OCI-LY7 (cell line): ENCODE measurements around the gene SLC4A3. TPM values are rescaled to one million over a fixed set of nuclear protein-coding genes. Genes with fewer than 3 reads are reported as not detected.
A peak's percentile ranks its signal among the peaks of the same experiment; 100 is the strongest.

Experiments used
- BruUV-seq: library from RNA; stranded (reverse); fragments of 400-500 nt; replicated peaks from 2 replicates; lab custom pipeline; 2021; lab: Mats Ljungman, UMichigan
- CTCF ChIA-PET: fragments of 300-600 bp; sonication (Branson Sonifier 250); formaldehyde crosslinking; loops from one replicate; lab custom pipeline; 2022; ENCODE audit warnings: antibody characterized with exemption; ENCODE audit not compliant: unreplicated experiment; lab: Charles Lee
- POLR2A ChIA-PET: fragments of 300-600 bp; sonication (Branson Sonifier 250); formaldehyde crosslinking; loops from one replicate; lab custom pipeline; 2022; ENCODE audit warnings: antibody characterized with exemption; lab: Charles Lee
- DNase-seq: peaks from one replicate; pipeline ENCODE4 v3.0.0-alpha.2; 2015; ENCODE audit warnings: low spot score
- H2AFZ ChIP-seq: fragments of 200-600 bp; sonication (generic), shearing (Covaris generic); 2 replicates; pipeline ENCODE4 v1.6.1; 2014; ENCODE audit warnings: mild to moderate bottlenecking, antibody characterized with exemption, low read length, moderate library complexity
- H3K27ac ChIP-seq: fragments of 200-600 bp; sonication (generic); 2 replicates; pipeline ENCODE4 v1.5.1; 2014; ENCODE audit warnings: mixed run types, low read depth, mild to moderate bottlenecking, moderate library complexity, low read length, inconsistent platforms; ENCODE audit not compliant: poor library complexity, severe bottlenecking
- H3K36me3 ChIP-seq: fragments of 200-600 bp; sonication (generic); 2 replicates; pipeline ENCODE4 v1.6.1; 2014; ENCODE audit warnings: mild to moderate bottlenecking, antibody characterized with exemption, low read length, moderate library complexity, mixed read lengths; ENCODE audit not compliant: insufficient read depth
- H3K4me1 ChIP-seq: fragments of 200-600 bp; sonication (generic); 2 replicates; pipeline ENCODE4 v1.5.1; 2014; ENCODE audit warnings: mild to moderate bottlenecking, low read length; ENCODE audit not compliant: insufficient read depth, poor library complexity, severe bottlenecking
- H3K4me2 ChIP-seq: fragments of 200-600 bp; sonication (generic); 2 replicates; pipeline ENCODE4 v1.6.1; 2014; ENCODE audit warnings: mild to moderate bottlenecking, low read length
- H3K4me3 ChIP-seq: fragments of 200-600 bp; sonication (generic); 2 replicates; pipeline ENCODE4 v1.5.1; 2014; ENCODE audit warnings: mild to moderate bottlenecking, low read depth, low read length; ENCODE audit not compliant: poor library complexity, severe bottlenecking
- H3K79me2 ChIP-seq: fragments of 200-600 bp; sonication (generic); 2 replicates; pipeline ENCODE4 v1.6.1; 2016; ENCODE audit warnings: low read depth, mild to moderate bottlenecking, low read length, moderate library complexity, mixed read lengths; ENCODE audit not compliant: insufficient read depth
- H3K9me2 ChIP-seq: fragments of 200-600 bp; sonication (generic); 2 replicates; pipeline ENCODE4 v1.6.1; 2016; ENCODE audit warnings: mild to moderate bottlenecking, low read length, mixed read lengths; ENCODE audit not compliant: insufficient read depth
- H3K9me3 ChIP-seq: fragments of 200-600 bp; sonication (generic); 2 replicates; pipeline ENCODE4 v1.6.1; 2014; ENCODE audit warnings: mild to moderate bottlenecking, mixed run types, low read length, mixed read lengths
- H4K20me1 ChIP-seq: fragments of 200-600 bp; sonication (generic); 2 replicates; pipeline ENCODE4 v1.6.1; 2014; ENCODE audit warnings: mild to moderate bottlenecking, antibody characterized with exemption, low read length, moderate library complexity, mixed read lengths; ENCODE audit not compliant: insufficient read depth
- EZH2phosphoT487 ChIP-seq: fragments of 200-600 bp; sonication (generic); IDR thresholded peaks from 2 replicates; pipeline ENCODE4 v1.6.1; 2018; ENCODE audit warnings: low read depth, borderline replicate concordance, mild to moderate bottlenecking, mixed run types, antibody characterized with exemption, low read length, moderate library complexity, mixed read lengths
- intact Hi-C: fragments of 100-400 bp; cut with micrococcal nuclease; formaldehyde crosslinking; loops from one replicate; pipeline ENCODE4 v1.10.0; 2022; ENCODE audit not compliant: unreplicated experiment
- total RNA-seq, 2 experiments: library from RNA; depleted of rRNA in 1 of 2; stranded (reverse); fragments of >200 nt in 1 of 2; shearing (Covaris generic) in 1 of 2; gene quantifications; 2 replicates each; pipeline ENCODE4 v1.2.3, GENCODE V29; 2014 to 2022
- TF ChIP-seq, protein P1 (sequence below): fragments of 200-600 bp; sonication (generic); conservative IDR thresholded peaks from 2 replicates; pipeline ENCODE4 v1.5.1; 2014; ENCODE audit warnings: mild to moderate bottlenecking, antibody characterized with exemption, low read length, moderate library complexity, mixed read lengths

The SLC4A3 gene
- total RNA-seq, 2 experiments from 2014 or later, result not detected

DNA sequence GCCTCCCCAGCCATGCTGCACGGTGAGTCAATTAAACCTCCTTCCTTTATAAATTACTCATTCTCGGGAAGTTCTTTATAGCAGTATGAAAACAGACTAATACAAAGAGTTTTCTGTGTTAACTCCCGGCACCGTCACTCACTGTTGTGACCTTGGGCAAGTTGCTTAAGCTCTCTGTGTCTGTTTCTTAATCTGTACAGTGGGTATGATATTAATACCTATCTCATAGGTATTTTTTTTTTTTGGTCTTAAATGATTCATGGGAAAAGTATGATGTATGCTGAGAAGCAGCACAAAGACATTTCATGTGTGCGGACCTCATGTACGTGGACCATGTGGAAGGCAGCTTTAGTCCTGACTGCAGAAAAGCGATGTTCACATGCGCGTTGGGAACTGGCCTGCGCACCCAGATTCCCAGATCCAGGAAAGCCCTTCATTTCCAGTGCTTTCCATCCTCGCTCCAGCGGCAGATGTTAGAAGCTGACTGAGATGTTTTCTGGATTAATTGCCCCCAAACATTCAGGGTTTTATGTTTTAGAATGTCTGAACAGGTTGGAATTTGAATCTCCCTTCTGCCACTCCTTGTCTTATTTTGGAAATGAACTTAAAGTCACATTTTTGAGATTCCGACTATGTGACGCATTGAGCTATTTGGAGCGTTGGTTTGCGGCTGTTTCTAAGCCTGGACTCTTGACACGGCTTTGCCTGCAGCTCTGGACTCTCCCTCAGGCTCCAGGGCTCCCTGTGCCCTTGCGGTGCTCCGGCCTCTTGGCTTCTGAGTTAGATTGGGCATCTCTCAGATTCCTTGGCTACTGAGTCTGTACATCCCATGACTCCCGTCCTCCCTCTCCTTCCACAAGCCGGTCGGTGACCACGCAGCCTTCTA is 61.4 kb downstream of the SLC4A3 start:
- TF ChIP-seq, protein P1, sequence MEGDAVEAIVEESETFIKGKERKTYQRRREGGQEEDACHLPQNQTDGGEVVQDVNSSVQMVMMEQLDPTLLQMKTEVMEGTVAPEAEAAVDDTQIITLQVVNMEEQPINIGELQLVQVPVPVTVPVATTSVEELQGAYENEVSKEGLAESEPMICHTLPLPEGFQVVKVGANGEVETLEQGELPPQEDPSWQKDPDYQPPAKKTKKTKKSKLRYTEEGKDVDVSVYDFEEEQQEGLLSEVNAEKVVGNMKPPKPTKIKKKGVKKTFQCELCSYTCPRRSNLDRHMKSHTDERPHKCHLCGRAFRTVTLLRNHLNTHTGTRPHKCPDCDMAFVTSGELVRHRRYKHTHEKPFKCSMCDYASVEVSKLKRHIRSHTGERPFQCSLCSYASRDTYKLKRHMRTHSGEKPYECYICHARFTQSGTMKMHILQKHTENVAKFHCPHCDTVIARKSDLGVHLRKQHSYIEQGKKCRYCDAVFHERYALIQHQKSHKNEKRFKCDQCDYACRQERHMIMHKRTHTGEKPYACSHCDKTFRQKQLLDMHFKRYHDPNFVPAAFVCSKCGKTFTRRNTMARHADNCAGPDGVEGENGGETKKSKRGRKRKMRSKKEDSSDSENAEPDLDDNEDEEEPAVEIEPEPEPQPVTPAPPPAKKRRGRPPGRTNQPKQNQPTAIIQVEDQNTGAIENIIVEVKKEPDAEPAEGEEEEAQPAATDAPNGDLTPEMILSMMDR, result no peak
- TF ChIP-seq EZH2phosphoT487, result no peak
- TSS peak; percentile 72 for BruUV-seq
- no peak overlapping the region for H3K27ac ChIP-seq
- DNase-seq, result no peak
- no peaks in the 10 kb centered on the region for H3K9me3 ChIP-seq
- no peaks in the 10 kb centered on the region for H4K20me1 ChIP-seq
- ChIA-PET CTCF (no interaction called here), POLR2A (interaction anchor here (1.4 kb wide), 1 partner anchor 11 kb away, joined by 4 read pairs; no protein-coding TSS in a partner anchor)
- no peaks in the 10 kb centered on the region for H3K79me2 ChIP-seq
- peak overlapping the region; percentile 40; the same call in 1 of the 2 replicates for H3K4me2 ChIP-seq
- H3K4me1 ChIP-seq, result peaks cover 9% of the 10 kb centered on the region
- intact Hi-C loops, result loop anchor here (1.0 kb wide), 2 partner anchors 47 to 148 kb away; no protein-coding TSS in a partner anchor
- no peaks in the 10 kb centered on the region for H3K36me3 ChIP-seq
- peak overlapping the region; percentile 55 for H2AFZ ChIP-seq
- H3K4me3 ChIP-seq, result peak overlapping the region; percentile 50
- H3K9me2 ChIP-seq, result no peaks in the 10 kb centered on the region

DNA sequence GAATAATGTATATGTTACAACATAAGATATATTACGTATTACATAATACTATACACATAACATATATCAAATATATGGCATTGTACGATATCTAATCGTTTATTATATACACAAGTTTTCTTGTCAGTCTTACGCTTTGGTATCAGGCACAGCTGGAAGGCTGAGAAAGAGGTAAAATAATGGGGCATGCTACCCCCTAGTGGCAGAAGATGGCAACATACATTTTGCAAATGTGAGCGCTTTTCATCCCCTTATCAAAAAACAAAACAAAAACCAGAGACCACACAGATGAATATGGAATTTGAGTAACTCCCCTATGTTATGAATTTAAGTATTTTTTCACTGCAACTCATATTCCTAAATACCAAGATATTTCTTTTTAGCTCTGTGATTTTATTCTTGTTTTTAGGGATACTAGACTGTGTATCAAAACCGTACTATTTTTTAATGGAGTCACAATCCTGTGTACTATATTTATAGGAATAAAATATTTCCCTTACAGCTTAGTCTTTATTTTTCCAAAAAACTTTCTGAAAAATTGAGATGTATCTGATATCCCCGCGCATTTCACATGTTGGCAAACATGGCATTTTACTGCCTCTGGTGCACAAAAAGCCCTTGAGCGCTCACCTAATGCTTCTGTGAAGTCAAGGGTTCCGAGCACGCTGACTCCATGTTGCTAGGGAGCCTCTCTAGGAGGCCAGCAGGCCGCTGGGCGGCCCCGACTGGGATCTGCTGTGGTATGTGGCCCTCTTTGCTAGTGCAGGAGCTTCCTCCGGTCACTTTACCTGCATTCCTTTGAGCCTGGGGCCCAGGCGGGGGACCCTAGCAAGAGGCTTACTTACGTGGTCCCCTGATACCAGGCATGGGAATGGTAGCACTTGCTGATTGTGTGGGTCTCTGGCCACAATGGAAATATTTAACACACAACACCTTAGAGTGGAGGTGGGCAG is 62.5 kb downstream of the SLC4A3 start:
- DNase-seq, result peak; percentile 66
- H3K9me2 ChIP-seq, result no peaks in the 10 kb centered on the region
- peaks cover 5% of the 10 kb centered on the region for H3K4me1 ChIP-seq
- H3K36me3 ChIP-seq, result no peaks in the 10 kb centered on the region
- BruUV-seq, result no TSS peak
- H3K4me3 ChIP-seq, result no peak overlapping the region
- no peak overlapping the region for H2AFZ ChIP-seq
- no peak overlapping the region for H3K27ac ChIP-seq
- H4K20me1 ChIP-seq, result no peaks in the 10 kb centered on the region
- ChIA-PET POLR2A (interaction anchor here (1.4 kb wide), 1 partner anchor 10 kb away, joined by 4 read pairs; no protein-coding TSS in a partner anchor), CTCF (no interaction called here)
- intact Hi-C loops, result loop anchor here (1.0 kb wide), 2 partner anchors 48 to 149 kb away; no protein-coding TSS in a partner anchor
- no peaks in the 10 kb centered on the region for H3K79me2 ChIP-seq
- no peak overlapping the region for H3K4me2 ChIP-seq
- no peaks in the 10 kb centered on the region for H3K9me3 ChIP-seq
- TF ChIP-seq, protein P1, result peak; percentile 79
- TF ChIP-seq EZH2phosphoT487, result no peak
